SK-N-SH (cell line): ENCODE data around the gene KRTAP5-4.
"Not testable (repeated sequence)": the region's sequence is repeated elsewhere in the genome, so short reads cannot be mapped to it uniquely, and the experiment has no call there.

Experiments used
- CTCF ChIP-seq: fragments of 200-600 bp; sonication (generic); IDR thresholded peaks from 2 replicates; pipeline ENCODE4 v1.6.1; 2017; ENCODE audit warnings: antibody characterized with exemption, mild to moderate bottlenecking, moderate library complexity
- EP300 ChIP-seq, 2 experiments: IDR thresholded peaks; 2 replicates each; pipeline versions ENCODE4 v1.4.0 to v1.6.1; 2012; ENCODE audit warnings: borderline replicate concordance in 1 of 2, low read depth in 1 of 2, low read length in 1 of 2
- EZH2phosphoT487 ChIP-seq: fragments of 200-600 bp; sonication (generic); IDR thresholded peaks from 2 replicates; pipeline ENCODE4 v1.6.1; 2017; ENCODE audit warnings: low read depth, mixed run types, mild to moderate bottlenecking, antibody characterized with exemption, moderate library complexity, borderline replicate concordance
- FOSL2 ChIP-seq: IDR thresholded peaks from 2 replicates; pipeline ENCODE4 v1.4.0; 2012; ENCODE audit warnings: low read depth, mild to moderate bottlenecking, moderate library complexity, borderline replicate concordance
- FOXJ3 ChIP-seq: sonication (generic); formaldehyde crosslinking; IDR thresholded peaks from 2 replicates; pipeline ENCODE4 v1.5.1; 2020; ENCODE audit warnings: mild to moderate bottlenecking, missing genetic modification reagents
- IRF3 ChIP-seq: fragments of 150-350 bp; IDR thresholded peaks from 2 replicates; pipeline ENCODE4 v1.6.1; 2016; ENCODE audit warnings: mild to moderate bottlenecking, low read depth, low read length
- JUND ChIP-seq: IDR thresholded peaks from 2 replicates; pipeline ENCODE4 v1.4.0; 2012
- MAX ChIP-seq: IDR thresholded peaks from 2 replicates; pipeline ENCODE4 v1.4.0; 2012; ENCODE audit warnings: low read depth
- POLR2AphosphoS5 ChIP-seq: IDR thresholded peaks from 2 replicates; pipeline ENCODE4 v1.6.1; 2012; ENCODE audit warnings: low read depth, low read length
- RAD21 ChIP-seq: IDR thresholded peaks from 2 replicates; pipeline ENCODE4 v1.6.1; 2012; ENCODE audit warnings: mild to moderate bottlenecking, low read length
- REST ChIP-seq: IDR thresholded peaks from 2 replicates; pipeline ENCODE4 v1.6.1; 2012; ENCODE audit warnings: mild to moderate bottlenecking, low read depth, low read length, moderate library complexity
- RXRA ChIP-seq: IDR thresholded peaks from 2 replicates; pipeline ENCODE4 v1.4.0; 2012; ENCODE audit warnings: low read depth, mild to moderate bottlenecking, borderline replicate concordance
- SIN3A ChIP-seq: IDR thresholded peaks from 2 replicates; pipeline ENCODE4 v1.6.1; 2012; ENCODE audit warnings: low read depth, mild to moderate bottlenecking, low read length, moderate library complexity, borderline replicate concordance
- TAF1 ChIP-seq: IDR thresholded peaks from 2 replicates; pipeline ENCODE4 v1.6.1; 2012; ENCODE audit warnings: low read depth, mild to moderate bottlenecking, low read length, moderate library complexity, borderline replicate concordance

GRCh38 chr11:1589191-1589963, 32.6 kb downstream of the KRTAP5-4 start:
- not testable (repeated sequence) for TF ChIP-seq EP300 (IDR thresholded peaks at IDR 0.05; ENCODE audit: borderline replicate concordance in 1 of 2, low read depth in 1 of 2, low read length in 1 of 2); FOSL2; JUND; CTCF; TAF1; RXRA; SIN3A; MAX; IRF3; POLR2AphosphoS5; FOXJ3 (CRISPR knock-in tag); RAD21; EZH2phosphoT487; REST
